ENCODE data around the gene THSD4.

DNA sequence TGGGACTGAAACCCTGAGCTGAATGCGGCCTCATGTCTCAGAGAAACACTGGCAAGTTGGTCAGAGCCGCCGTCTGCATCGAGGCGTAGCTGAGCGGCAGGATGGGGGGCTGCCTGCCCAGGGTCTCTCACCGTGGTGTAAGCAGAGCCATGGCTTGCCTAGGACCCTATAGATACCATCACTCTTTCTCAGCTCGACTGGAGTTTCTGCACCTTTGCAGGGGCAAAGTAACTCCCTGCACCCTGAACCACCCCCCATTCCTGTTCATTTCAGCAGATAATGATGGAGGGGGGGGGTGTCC lies 666.6 kb downstream of the THSD4 start:
- TF ChIP-seq POLR2A (IDR thresholded peaks at IDR 0.05), result no peak
- TF ChIP-seq EP300 (IDR thresholded peaks at IDR 0.05), result no peak
- TF ChIP-seq, protein P1, sequence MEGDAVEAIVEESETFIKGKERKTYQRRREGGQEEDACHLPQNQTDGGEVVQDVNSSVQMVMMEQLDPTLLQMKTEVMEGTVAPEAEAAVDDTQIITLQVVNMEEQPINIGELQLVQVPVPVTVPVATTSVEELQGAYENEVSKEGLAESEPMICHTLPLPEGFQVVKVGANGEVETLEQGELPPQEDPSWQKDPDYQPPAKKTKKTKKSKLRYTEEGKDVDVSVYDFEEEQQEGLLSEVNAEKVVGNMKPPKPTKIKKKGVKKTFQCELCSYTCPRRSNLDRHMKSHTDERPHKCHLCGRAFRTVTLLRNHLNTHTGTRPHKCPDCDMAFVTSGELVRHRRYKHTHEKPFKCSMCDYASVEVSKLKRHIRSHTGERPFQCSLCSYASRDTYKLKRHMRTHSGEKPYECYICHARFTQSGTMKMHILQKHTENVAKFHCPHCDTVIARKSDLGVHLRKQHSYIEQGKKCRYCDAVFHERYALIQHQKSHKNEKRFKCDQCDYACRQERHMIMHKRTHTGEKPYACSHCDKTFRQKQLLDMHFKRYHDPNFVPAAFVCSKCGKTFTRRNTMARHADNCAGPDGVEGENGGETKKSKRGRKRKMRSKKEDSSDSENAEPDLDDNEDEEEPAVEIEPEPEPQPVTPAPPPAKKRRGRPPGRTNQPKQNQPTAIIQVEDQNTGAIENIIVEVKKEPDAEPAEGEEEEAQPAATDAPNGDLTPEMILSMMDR (IDR thresholded peaks at IDR 0.05), result no peak
- TF ChIP-seq POLR2AphosphoS5 (IDR thresholded peaks at IDR 0.05), result no peak

Measured in upper lobe of left lung (tissue), 4 donors.